GM18517 (cell line): Measurements from ENCODE around the gene ADSS1.

Experiments used
- ATAC-seq: cut with Tn5 transposase; IDR thresholded peaks from one replicate; pipeline ENCODE4 v1.9.1; 2021; ENCODE audit warnings: mild to moderate bottlenecking, moderate library complexity; ENCODE audit not compliant: unreplicated experiment

Gene ADSS1

GRCh38 chr14:104731320-104732294 lies 7.6 kb downstream of the ADSS1 start:
- ATAC-seq, result no peak

GRCh38 chr14:104732355-104732804 lies 8.4 kb downstream of the ADSS1 start:
- no peak for ATAC-seq

GRCh38 chr14:104732931-104733681 lies 9.1 kb downstream of the ADSS1 start:
- ATAC-seq, result no peak

- ATAC-seq, result no peak
Observed at GRCh38 chr14:104734051-104734587, 10.1 kb downstream of the ADSS1 start.

- no peak for ATAC-seq
Observed at GRCh38 chr14:104734601-104734990, 10.6 kb downstream of the ADSS1 start.

GRCh38 chr14:104734991-104735779 lies 11.2 kb downstream of the ADSS1 start:
- ATAC-seq, result no peak

- no peak for ATAC-seq
Observed at GRCh38 chr14:104735830-104736642, 12.0 kb downstream of the ADSS1 start.

- ATAC-seq, result no peak
Observed at GRCh38 chr14:104738375-104739019, 14.5 kb downstream of the ADSS1 start.

- ATAC-seq, result no peak
Observed at GRCh38 chr14:104739026-104739425, 15.0 kb downstream of the ADSS1 start.

GRCh38 chr14:104739546-104740516 lies 15.8 kb downstream of the ADSS1 start:
- no peak for ATAC-seq

- no peak for ATAC-seq
Observed at GRCh38 chr14:104741108-104741802, 17.2 kb downstream of the ADSS1 start.

- ATAC-seq, result no peak
Observed at GRCh38 chr14:104741803-104742251, 17.8 kb downstream of the ADSS1 start.

GRCh38 chr14:104742586-104743455 lies 18.8 kb downstream of the ADSS1 start:
- ATAC-seq, result no peak

- no peak for ATAC-seq
Observed at GRCh38 chr14:104743461-104744380, 19.7 kb downstream of the ADSS1 start.

GRCh38 chr14:104744484-104744883 lies 20.5 kb downstream of the ADSS1 start:
- no peak for ATAC-seq
